CD8-positive, alpha-beta memory T cell (primary cell): ENCODE measurements around the gene SF1. TPM values are rescaled to one million over a fixed set of nuclear protein-coding genes. Genes with fewer than 3 reads are reported as not detected.

Experiments used
- CTCF ChIA-PET: fragments of 350-600 bp; sonication (Branson Sonifier 250); formaldehyde crosslinking; loops from one replicate; lab custom pipeline; 2021; ENCODE audit warnings: antibody characterized with exemption; lab: Charles Lee
- POLR2A ChIA-PET: fragments of 350-600 bp; sonication (Branson Sonifier 250); formaldehyde crosslinking; loops from one replicate; lab custom pipeline; 2021; ENCODE audit warnings: antibody characterized with exemption; lab: Charles Lee
- DNase-seq, 5 donors: peaks; one replicate each; pipeline versions ENCODE4 v3.0.0 to v3.0.0-alpha.2; 2020 to 2022; ENCODE audit warnings: mixed read lengths in 1 of 5
- H3K27ac ChIP-seq: one replicate; pipeline ENCODE4 v1.7.0; 2013; ENCODE audit warnings: low read depth, mild to moderate bottlenecking, low read length, moderate library complexity
- H3K27me3 ChIP-seq: 2 replicates; pipeline ENCODE4 v1.7.0; 2013; ENCODE audit warnings: low read length, mild to moderate bottlenecking; ENCODE audit not compliant: insufficient read depth, poor library complexity, severe bottlenecking
- H3K36me3 ChIP-seq: 2 replicates; pipeline ENCODE4 v1.7.0; 2013; ENCODE audit warnings: mild to moderate bottlenecking, low read length, moderate library complexity; ENCODE audit not compliant: insufficient read depth
- H3K4me1 ChIP-seq: 2 replicates; pipeline ENCODE4 v1.7.0; 2013; ENCODE audit warnings: mild to moderate bottlenecking, low read length, moderate library complexity; ENCODE audit not compliant: insufficient read depth
- H3K4me3 ChIP-seq: 2 replicates; pipeline ENCODE4 v1.7.0; 2013; ENCODE audit warnings: mild to moderate bottlenecking, low read length
- H3K9me3 ChIP-seq: 2 replicates; pipeline ENCODE4 v1.7.0; 2013; ENCODE audit warnings: mild to moderate bottlenecking, low read length
- H3K27ac Mint-ChIP-seq, 8 donors: one replicate each; pipeline ENCODE4 v1.8.0; 2020 to 2021; ENCODE audit warnings: mixed read lengths in 8 of 8, mild to moderate bottlenecking in 6 of 8, inconsistent platforms in 3 of 8, moderate library complexity in 3 of 8
- H3K27me3 Mint-ChIP-seq, 2 donors: one replicate each; pipeline ENCODE4 v1.8.0; 2020 to 2021; ENCODE audit warnings: mixed read lengths in 2 of 2, mild to moderate bottlenecking in 1 of 2, moderate library complexity in 1 of 2
- H3K36me3 Mint-ChIP-seq, 3 donors: one replicate each; pipeline ENCODE4 v1.8.0; 2020 to 2021; ENCODE audit warnings: mixed read lengths in 3 of 3, inconsistent platforms in 1 of 3, mild to moderate bottlenecking in 1 of 3
- H3K4me1 Mint-ChIP-seq, 3 donors: one replicate each; pipeline ENCODE4 v1.8.0; 2020 to 2021; ENCODE audit warnings: mixed read lengths in 3 of 3, inconsistent platforms in 1 of 3, mild to moderate bottlenecking in 1 of 3
- H3K4me3 Mint-ChIP-seq, 7 donors: one replicate each; pipeline ENCODE4 v1.8.0; 2020 to 2021; ENCODE audit warnings: mixed read lengths in 7 of 7, mild to moderate bottlenecking in 6 of 7, moderate library complexity in 4 of 7, inconsistent platforms in 2 of 7
- H3K9me3 Mint-ChIP-seq, 5 donors: one replicate each; pipeline ENCODE4 v1.8.0; 2020 to 2022; ENCODE audit warnings: mixed read lengths in 5 of 5, mild to moderate bottlenecking in 3 of 5, moderate library complexity in 2 of 5, inconsistent platforms in 1 of 5
- polyA plus RNA-seq: library from polyadenylated mRNA; unstranded; fragments of 300-500 nt; fragmentation: Illumina TruSeq; gene quantifications from one replicate; pipeline ENCODE4 v1.2.3, GENCODE V29; 2021
- total RNA-seq, 2 experiments: library from RNA; stranded (reverse); gene quantifications; one replicate each; pipeline ENCODE4 v1.2.3, GENCODE V29; 2021

The SF1 gene
- total and polyA plus RNA-seq, 3 experiments from 2014 or later: 176 to 423 (median 403) TPM

- peaks cover 0 to 7% of the 10 kb centered on the region in 2 donors for H3K27me3 Mint-ChIP-seq
- DNase-seq: peak; percentile 69 to 82 (median 72)
- Histone ChIP-seq H3K4me3 (peak overlapping the region; percentile 87), H3K9me3 (no peaks in the 10 kb centered on the region), H3K36me3 (peaks cover 14% of the 10 kb centered on the region), H3K4me1 (peaks cover 31% of the 10 kb centered on the region), H3K27me3 (no peaks in the 10 kb centered on the region), H3K27ac (peak overlapping the region; percentile 77)
- no peaks in the 10 kb centered on the region for H3K9me3 Mint-ChIP-seq
- ChIA-PET POLR2A (interaction anchor here (1.0 to 8.0 kb wide), 5 partner anchors 9 to 68 kb away, joined by 3 to 220 read pairs (median 5); partner anchors contain the start of genes PYGM and SF1), CTCF (interaction anchor here (0.5 to 18.5 kb wide), 17 partner anchors 8 to 426 kb away, joined by 3 to 441 read pairs (median 3); partner anchors contain the start of genes CDC42BPG, MAP4K2, MEN1 and PYGM)
- H3K36me3 Mint-ChIP-seq: peaks cover 6 to 45% (median 10%) of the 10 kb centered on the region in 3 donors
- peak overlapping the region; percentile 90 to 99 (median 97) for H3K4me3 Mint-ChIP-seq
- peak overlapping the region in 1 of 8 donors; percentile 96 for H3K27ac Mint-ChIP-seq
- peaks cover 31 to 64% (median 35%) of the 10 kb centered on the region in 3 donors for H3K4me1 Mint-ChIP-seq
These were observed 35.3 kb downstream of the SF1 start for GRCh38 chr11:64742889-64743590.

- DNase-seq: peak in 1 of 5 donors; percentile 60
These were observed 36.1 kb downstream of the SF1 start for GRCh38 chr11:64742087-64742888.

GRCh38 chr11:64741375-64742086 is 36.8 kb downstream of the SF1 start:
- Mint-ChIP-seq H3K4me3 (peak overlapping the region; percentile 70 to 90 (median 80)), H3K27ac (peak overlapping the region in 7 of 8 donors; percentile 43 to 95 (median 85)), H3K9me3 (no peaks in the 10 kb centered on the region), H3K36me3 (peaks cover 6 to 56% (median 10%) of the 10 kb centered on the region in 3 donors), H3K27me3 (peaks cover 0 to 7% of the 10 kb centered on the region in 2 donors), H3K4me1 (peaks cover 27 to 66% (median 38%) of the 10 kb centered on the region in 3 donors)
- no peaks in the 10 kb centered on the region for H3K9me3 ChIP-seq
- no peaks in the 10 kb centered on the region for H3K27me3 ChIP-seq
- peaks cover 22% of the 10 kb centered on the region for H3K36me3 ChIP-seq
- H3K4me3 ChIP-seq: peak overlapping the region; percentile 87
- ChIA-PET CTCF (interaction anchor here (0.9 to 18.5 kb wide), 11 partner anchors 8 to 118 kb away, joined by 3 to 441 read pairs (median 6); partner anchors contain the start of genes CDC42BPG, MEN1, PYGM and SF1), POLR2A (interaction anchor here (1.2 to 8.0 kb wide), 4 partner anchors 8 to 37 kb away, joined by 3 to 220 read pairs (median 82); partner anchors contain the start of genes PYGM and SF1)
- DNase-seq: no peak
- H3K27ac ChIP-seq: no peak overlapping the region
- H3K4me1 ChIP-seq: peaks cover 28% of the 10 kb centered on the region

More at GRCh38 chr11:64742087-64742888, 36.1 kb downstream of the SF1 start:
- H3K27ac Mint-ChIP-seq: peak overlapping the region; percentile 23 to 89 (median 73)
- peak overlapping the region; percentile 73 to 90 (median 80) for H3K4me3 Mint-ChIP-seq
- H3K36me3 Mint-ChIP-seq: peaks cover 6 to 50% (median 10%) of the 10 kb centered on the region in 3 donors
- H3K4me3 ChIP-seq: peak overlapping the region; percentile 87
- peak overlapping the region; percentile 77 for H3K27ac ChIP-seq
- no peaks in the 10 kb centered on the region for H3K9me3 Mint-ChIP-seq
- POLR2A ChIA-PET: interaction anchor here (0.5 to 8.0 kb wide), 6 partner anchors 8 to 69 kb away, joined by 3 to 220 read pairs (median 4); partner anchors contain the start of genes PYGM and SF1
- CTCF ChIA-PET: interaction anchor here (0.9 to 18.5 kb wide), 14 partner anchors 9 to 294 kb away, joined by 3 to 441 read pairs (median 4); partner anchors contain the start of genes CDC42BPG, MAP4K2, MEN1 and PYGM
- peaks cover 31 to 64% (median 37%) of the 10 kb centered on the region in 3 donors for H3K4me1 Mint-ChIP-seq
- H3K36me3 ChIP-seq: peaks cover 14% of the 10 kb centered on the region
- peaks cover 0 to 7% of the 10 kb centered on the region in 2 donors for H3K27me3 Mint-ChIP-seq
- peaks cover 31% of the 10 kb centered on the region for H3K4me1 ChIP-seq
- no peaks in the 10 kb centered on the region for H3K9me3 ChIP-seq
- H3K27me3 ChIP-seq: no peaks in the 10 kb centered on the region

- peak overlapping the region in 3 of 7 donors; percentile 61 to 85 (median 70) for H3K4me3 Mint-ChIP-seq
- Histone ChIP-seq H3K27ac (no peak overlapping the region), H3K27me3 (no peaks in the 10 kb centered on the region), H3K4me1 (peaks cover 18% of the 10 kb centered on the region), H3K9me3 (no peaks in the 10 kb centered on the region), H3K4me3 (no peak overlapping the region), H3K36me3 (peaks cover 38% of the 10 kb centered on the region)
- H3K27ac Mint-ChIP-seq: peak overlapping the region in 3 of 8 donors; percentile 83 to 89 (median 84)
- no peak for DNase-seq
- H3K9me3 Mint-ChIP-seq: no peaks in the 10 kb centered on the region
- CTCF ChIA-PET: interaction anchor here (2.3 to 18.5 kb wide), 2 partner anchors 27 to 51 kb away, joined by 5 to 441 read pairs; partner anchors contain the start of genes PYGM and SF1
- H3K27me3 Mint-ChIP-seq: peaks cover 0 to 4% of the 10 kb centered on the region in 2 donors
- peaks cover 31 to 60% (median 36%) of the 10 kb centered on the region in 3 donors for H3K4me1 Mint-ChIP-seq
- H3K36me3 Mint-ChIP-seq: peaks cover 6 to 68% (median 12%) of the 10 kb centered on the region in 3 donors
- POLR2A ChIA-PET: interaction anchor here (0.5 to 8.0 kb wide), 3 partner anchors 13 to 38 kb away, joined by 3 to 220 read pairs (median 3); partner anchors contain the start of gene PYGM
These were observed 38.5 kb downstream of the SF1 start for GRCh38 chr11:64739871-64740270.

- Histone ChIP-seq H3K9me3 (no peaks in the 10 kb centered on the region), H3K27me3 (no peaks in the 10 kb centered on the region), H3K4me1 (peaks cover 12% of the 10 kb centered on the region), H3K27ac (no peak overlapping the region), H3K4me3 (no peak overlapping the region), H3K36me3 (peaks cover 48% of the 10 kb centered on the region)
- POLR2A ChIA-PET: no interaction called here
- CTCF ChIA-PET: no interaction called here
- H3K27ac Mint-ChIP-seq: peak overlapping the region in 4 of 8 donors; percentile 28 to 88 (median 43)
- H3K36me3 Mint-ChIP-seq: peaks cover 6 to 83% (median 23%) of the 10 kb centered on the region in 3 donors
- DNase-seq: no peak
- H3K4me1 Mint-ChIP-seq: peaks cover 32 to 58% (median 35%) of the 10 kb centered on the region in 3 donors
- H3K9me3 Mint-ChIP-seq: no peaks in the 10 kb centered on the region
- peak overlapping the region in 1 of 7 donors; percentile 25 for H3K4me3 Mint-ChIP-seq
- H3K27me3 Mint-ChIP-seq: peaks cover 0 to 1% of the 10 kb centered on the region in 2 donors
These were observed 41.7 kb downstream of the SF1 start for GRCh38 chr11:64736654-64737053.

GRCh38 chr11:64735725-64736259 is 42.5 kb downstream of the SF1 start:
- H3K4me3 Mint-ChIP-seq: peak overlapping the region in 1 of 7 donors; percentile 25
- H3K27me3 Mint-ChIP-seq: peaks cover 0 to 1% of the 10 kb centered on the region in 2 donors
- POLR2A ChIA-PET: no interaction called here
- Histone ChIP-seq H3K4me3 (no peak overlapping the region), H3K27ac (no peak overlapping the region), H3K9me3 (no peaks in the 10 kb centered on the region), H3K36me3 (peaks cover 45% of the 10 kb centered on the region), H3K27me3 (no peaks in the 10 kb centered on the region), H3K4me1 (peaks cover 3% of the 10 kb centered on the region)
- DNase-seq: no peak
- H3K27ac Mint-ChIP-seq: peak overlapping the region in 5 of 8 donors; percentile 28 to 88 (median 70)
- no peaks in the 10 kb centered on the region for H3K9me3 Mint-ChIP-seq
- H3K4me1 Mint-ChIP-seq: peaks cover 27 to 51% (median 28%) of the 10 kb centered on the region in 3 donors
- CTCF ChIA-PET: interaction anchor here (1.4 to 2.2 kb wide), 2 partner anchors 16 to 47 kb away, joined by 3 to 6 read pairs; no protein-coding TSS in a partner anchor
- peaks cover 7 to 85% (median 27%) of the 10 kb centered on the region in 3 donors for H3K36me3 Mint-ChIP-seq
